SK-N-SH (cell line): ENCODE data around the gene FRYL. TPM values are rescaled to one million over a fixed set of nuclear protein-coding genes. Genes with fewer than 3 reads are reported as not detected.

Source experiments
- CTCF ChIA-PET: fragments of 300-600, 350-600 bp; formaldehyde crosslinking; extraction: SDS; loops from one replicate; lab custom pipeline; 2021; lab: Yijun Ruan, JAX
- POLR2A ChIA-PET: fragments of 350-600 bp; sonication (Branson Sonifier 250); formaldehyde crosslinking; extraction: SDS; loops from one replicate; lab custom pipeline; 2020; ENCODE audit warnings: antibody characterized with exemption, inconsistent platforms; lab: Yijun Ruan, JAX
- DNase-seq: peaks from one replicate; pipeline ENCODE4 v3.0.0; 2012
- H2AFZ ChIP-seq: fragments of 200-600 bp; sonication (generic); 2 replicates; pipeline ENCODE4 v1.8.1; 2016; ENCODE audit warnings: antibody characterized with exemption, mild to moderate bottlenecking, low read depth
- H3F3A ChIP-seq: fragments of 200-600 bp; sonication (generic); replicated peaks from 2 replicates; pipeline ENCODE3; 2016; ENCODE audit warnings: antibody characterized with exemption, mild to moderate bottlenecking; ENCODE audit not compliant: insufficient read depth
- H3K27ac ChIP-seq, 2 experiments: fragments of 200-500 bp in 1 of 2; fragments of 200-600 bp in 1 of 2; sonication (Bioruptor generic) in 1 of 2; sonication (generic), shearing (Covaris generic) in 1 of 2; 2 replicates each; pipeline versions ENCODE4 v1.5.1 to v1.6.1; 2014 to 2016; ENCODE audit warnings: low read depth in 2 of 2, inconsistent platforms in 1 of 2, low read length in 1 of 2, mild to moderate bottlenecking in 1 of 2, mixed read lengths in 1 of 2
- H3K27me3 ChIP-seq: fragments of 200-600 bp; sonication (generic), shearing (Covaris generic); 2 replicates; pipeline ENCODE4 v1.6.1; 2016; ENCODE audit warnings: mixed run types; ENCODE audit not compliant: insufficient read depth
- H3K36me3 ChIP-seq, 2 experiments: fragments of 200-500 bp in 1 of 2; fragments of 200-600 bp in 1 of 2; sonication (Bioruptor generic) in 1 of 2; sonication (generic) in 1 of 2; replicated peaks in 1 of 2; 2 replicates each; pipeline versions ENCODE3 to v1.5.1; 2014 to 2016; ENCODE audit warnings: low read length in 1 of 2, mild to moderate bottlenecking in 1 of 2; ENCODE audit not compliant: insufficient read depth in 2 of 2, control insufficient read depth in 1 of 2
- H3K4me1 ChIP-seq, 2 experiments: fragments of 200-500 bp in 1 of 2; fragments of 200-600 bp in 1 of 2; sonication (Bioruptor generic) in 1 of 2; sonication (generic), shearing (Covaris generic) in 1 of 2; 2 replicates each; pipeline versions ENCODE4 v1.5.1 to v1.6.1; 2014 to 2016; ENCODE audit warnings: low read depth in 1 of 2, low read length in 1 of 2, mixed run types in 1 of 2; ENCODE audit not compliant: insufficient read depth in 2 of 2, control insufficient read depth in 1 of 2
- H3K4me2 ChIP-seq: fragments of 200-600 bp; sonication (generic), shearing (Covaris generic); 2 replicates; pipeline ENCODE4 v1.6.1; 2017; ENCODE audit warnings: mixed run types
- H3K4me3 ChIP-seq, 2 experiments: fragments of 200-500 bp in 1 of 2; fragments of 200-600 bp in 1 of 2; sonication (Bioruptor generic) in 1 of 2; sonication (generic), shearing (Covaris generic) in 1 of 2; 2 replicates each; pipeline versions ENCODE4 v1.5.1 to v1.8.1; 2014 to 2016; ENCODE audit warnings: low read depth in 2 of 2, inconsistent platforms in 1 of 2, low read length in 1 of 2, mild to moderate bottlenecking in 1 of 2, mixed read lengths in 1 of 2, moderate library complexity in 1 of 2
- H3K79me2 ChIP-seq: fragments of 200-600 bp; sonication (generic); 2 replicates; pipeline ENCODE4 v1.8.1; 2017; ENCODE audit warnings: mild to moderate bottlenecking; ENCODE audit not compliant: insufficient read depth
- H3K9ac ChIP-seq: fragments of 200-600 bp; sonication (generic); 2 replicates; pipeline ENCODE4 v1.6.1; 2017; ENCODE audit warnings: mixed run types
- H3K9me2 ChIP-seq: fragments of 200-600 bp; sonication (generic); 2 replicates; pipeline ENCODE4 v1.6.1; 2017; ENCODE audit warnings: mixed run types
- H3K9me3 ChIP-seq: fragments of 200-600 bp; sonication (generic); 2 replicates; pipeline ENCODE4 v1.6.1; 2017; ENCODE audit warnings: mixed run types, mild to moderate bottlenecking, moderate library complexity
- H4K20me1 ChIP-seq: fragments of 200-600 bp; sonication (generic); 2 replicates; pipeline ENCODE4 v1.6.1; 2017; ENCODE audit warnings: mild to moderate bottlenecking, mixed run types; ENCODE audit not compliant: insufficient read depth
- ELF1 ChIP-seq: IDR thresholded peaks from 2 replicates; pipeline ENCODE4 v1.4.0; 2012
- EP300 ChIP-seq, 2 experiments: IDR thresholded peaks; 2 replicates each; pipeline versions ENCODE4 v1.4.0 to v1.6.1; 2012; ENCODE audit warnings: borderline replicate concordance in 1 of 2, low read depth in 1 of 2, low read length in 1 of 2
- FOSL2 ChIP-seq: IDR thresholded peaks from 2 replicates; pipeline ENCODE4 v1.4.0; 2012; ENCODE audit warnings: low read depth, mild to moderate bottlenecking, moderate library complexity, borderline replicate concordance
- FOXM1 ChIP-seq: IDR thresholded peaks from 2 replicates; pipeline ENCODE4 v1.4.0; 2012; ENCODE audit warnings: low read depth, mild to moderate bottlenecking
- JUND ChIP-seq: IDR thresholded peaks from 2 replicates; pipeline ENCODE4 v1.4.0; 2012
- MEF2A ChIP-seq: IDR thresholded peaks from 2 replicates; pipeline ENCODE4 v1.4.0; 2012; ENCODE audit warnings: low read depth, borderline replicate concordance
- NFIC ChIP-seq: IDR thresholded peaks from 2 replicates; pipeline ENCODE4 v1.4.0; 2012; ENCODE audit warnings: borderline replicate concordance
- NRF1 ChIP-seq: IDR thresholded peaks from 2 replicates; pipeline ENCODE4 v1.6.1; 2012; ENCODE audit warnings: low read depth, mild to moderate bottlenecking, low read length
- POLR2AphosphoS5 ChIP-seq: IDR thresholded peaks from 2 replicates; pipeline ENCODE4 v1.6.1; 2012; ENCODE audit warnings: low read depth, low read length
- RCOR1 ChIP-seq: fragments of 150-350 bp; IDR thresholded peaks from 2 replicates; pipeline ENCODE4 v1.6.1; 2017; ENCODE audit warnings: antibody characterized with exemption, low read length
- RFX5 ChIP-seq: IDR thresholded peaks from 2 replicates; pipeline ENCODE4 v1.6.1; 2012; ENCODE audit warnings: mild to moderate bottlenecking, improper control_type of control experiment, low read length
- RXRA ChIP-seq: IDR thresholded peaks from 2 replicates; pipeline ENCODE4 v1.4.0; 2012; ENCODE audit warnings: low read depth, mild to moderate bottlenecking, borderline replicate concordance
- SMC3 ChIP-seq: IDR thresholded peaks from 2 replicates; pipeline ENCODE4 v1.6.1; 2012; ENCODE audit warnings: low read depth, low read length, improper control_type of control experiment
- TAF1 ChIP-seq: IDR thresholded peaks from 2 replicates; pipeline ENCODE4 v1.6.1; 2012; ENCODE audit warnings: low read depth, mild to moderate bottlenecking, low read length, moderate library complexity, borderline replicate concordance
- TCF12 ChIP-seq: IDR thresholded peaks from 2 replicates; pipeline ENCODE4 v1.4.0; 2012
- USF2 ChIP-seq: fragments of 150-350 bp; IDR thresholded peaks from 2 replicates; pipeline ENCODE4 v1.6.1; 2017; ENCODE audit warnings: antibody characterized with exemption, low read length, low read depth, borderline replicate concordance
- WGBS: methylation state at CpG from one replicate; pipeline ENCODE4 v1.1.6; 2017; ENCODE audit warnings: low lambda C conversion rate; 5-methylcytosine and 5-hydroxymethylcytosine counted together
- polyA plus RNA-seq, 3 experiments: library from polyadenylated mRNA; depleted of rRNA; stranded (reverse); fragments of >200 nt; gene quantifications; 2 replicates each; pipeline ENCODE4 v1.2.3, GENCODE V29; 2012
- TF ChIP-seq, protein P1 (sequence below): IDR thresholded peaks from 2 replicates; pipeline ENCODE4; 2012
- TF ChIP-seq, protein P2 (sequence below): IDR thresholded peaks from 2 replicates; pipeline ENCODE4 v1.4.0; 2012; ENCODE audit warnings: low read depth
- TF ChIP-seq, protein P3 (sequence below): fragments of 150-350 bp; IDR thresholded peaks from 2 replicates; pipeline ENCODE4 v1.6.1; 2016; ENCODE audit warnings: mild to moderate bottlenecking, low read depth, low read length
- TF ChIP-seq, protein P4 (sequence below): IDR thresholded peaks from 2 replicates; pipeline ENCODE4 v1.4.0; 2012; ENCODE audit warnings: low read depth, borderline replicate concordance

The FRYL gene
- polyA plus RNA-seq, 1 of the 3 experiments (the other 2 are of a cell fraction), result 8.2 TPM

GRCh38 chr4:48640699-48641098, 139.4 kb downstream of the FRYL start:
- peaks cover 0 to 15% of the 10 kb centered on the region in 2 experiments; a peak in 2 of 4 replicates for H3K4me1 ChIP-seq
- no peak overlapping the region for H2AFZ ChIP-seq
- no peak overlapping the region for H3K27ac ChIP-seq
- POLR2A ChIA-PET, result no interaction called here
- H3K36me3 ChIP-seq, result no peaks in the 10 kb centered on the region
- peaks cover 7% of the 10 kb centered on the region; the same call in 1 of the 2 replicates for H4K20me1 ChIP-seq
- H3K4me3 ChIP-seq, result no peak overlapping the region
- H3K79me2 ChIP-seq, result peaks cover 45% of the 10 kb centered on the region
- no peaks in the 10 kb centered on the region for H3K27me3 ChIP-seq
- H3K9me3 ChIP-seq, result no peaks in the 10 kb centered on the region
- peaks cover 3% of the 10 kb centered on the region for H3F3A ChIP-seq
- DNase-seq, result no peak
- no peak overlapping the region for H3K9ac ChIP-seq
- TF ChIP-seq, protein P1, sequence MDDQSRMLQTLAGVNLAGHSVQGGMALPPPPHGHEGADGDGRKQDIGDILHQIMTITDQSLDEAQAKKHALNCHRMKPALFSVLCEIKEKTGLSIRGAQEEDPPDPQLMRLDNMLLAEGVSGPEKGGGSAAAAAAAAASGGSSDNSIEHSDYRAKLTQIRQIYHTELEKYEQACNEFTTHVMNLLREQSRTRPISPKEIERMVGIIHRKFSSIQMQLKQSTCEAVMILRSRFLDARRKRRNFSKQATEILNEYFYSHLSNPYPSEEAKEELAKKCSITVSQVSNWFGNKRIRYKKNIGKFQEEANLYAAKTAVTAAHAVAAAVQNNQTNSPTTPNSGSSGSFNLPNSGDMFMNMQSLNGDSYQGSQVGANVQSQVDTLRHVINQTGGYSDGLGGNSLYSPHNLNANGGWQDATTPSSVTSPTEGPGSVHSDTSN, result no peak
- TF ChIP-seq FOXM1, result no peak
- TF ChIP-seq SMC3, result no peak
- no peak for TF ChIP-seq EP300 (IDR thresholded peaks at IDR 0.05; ENCODE audit: borderline replicate concordance in 1 of 2, low read depth in 1 of 2, low read length in 1 of 2)
- TF ChIP-seq, protein P2, sequence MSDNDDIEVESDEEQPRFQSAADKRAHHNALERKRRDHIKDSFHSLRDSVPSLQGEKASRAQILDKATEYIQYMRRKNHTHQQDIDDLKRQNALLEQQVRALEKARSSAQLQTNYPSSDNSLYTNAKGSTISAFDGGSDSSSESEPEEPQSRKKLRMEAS, result no peak
- no peak for TF ChIP-seq NRF1
- CTCF ChIA-PET, result interaction anchor here (1.4 kb wide), 1 partner anchor 13 kb away, joined by 4 read pairs; no protein-coding TSS in a partner anchor
- no peak overlapping the region for H3K4me2 ChIP-seq
- 74% methylated on average over 2 of the region's 2 CpGs for WGBS
- H3K9me2 ChIP-seq, result no peaks in the 10 kb centered on the region

- Histone ChIP-seq H3K27me3 (no peaks in the 10 kb centered on the region), H2AFZ (no peak overlapping the region), H3K36me3 (no peaks in the 10 kb centered on the region), H4K20me1 (peaks cover 7% of the 10 kb centered on the region; the same call in 1 of the 2 replicates), H3K4me2 (no peak overlapping the region), H3K9ac (no peak overlapping the region), H3K4me1 (peaks cover 2 to 19% of the 10 kb centered on the region in 2 experiments; a peak in 3 of 4 replicates), H3K4me3 (no peak overlapping the region), H3K9me3 (no peaks in the 10 kb centered on the region), H3F3A (no peaks in the 10 kb centered on the region), H3K9me2 (no peaks in the 10 kb centered on the region), H3K27ac (no peak overlapping the region), H3K79me2 (peaks cover 45% of the 10 kb centered on the region)
- POLR2A ChIA-PET, result no interaction called here
- TF ChIP-seq USF2 (no peak), SMC3 (no peak), RCOR1 (no peak), POLR2AphosphoS5 (no peak), ELF1 (no peak), JUND (no peak), RXRA (no peak), TAF1 (no peak), RFX5 (no peak), MEF2A (no peak), FOSL2 (no peak), NFIC (no peak), TCF12 (no peak)
- TF ChIP-seq, protein P1, result no peak
- TF ChIP-seq, protein P3, sequence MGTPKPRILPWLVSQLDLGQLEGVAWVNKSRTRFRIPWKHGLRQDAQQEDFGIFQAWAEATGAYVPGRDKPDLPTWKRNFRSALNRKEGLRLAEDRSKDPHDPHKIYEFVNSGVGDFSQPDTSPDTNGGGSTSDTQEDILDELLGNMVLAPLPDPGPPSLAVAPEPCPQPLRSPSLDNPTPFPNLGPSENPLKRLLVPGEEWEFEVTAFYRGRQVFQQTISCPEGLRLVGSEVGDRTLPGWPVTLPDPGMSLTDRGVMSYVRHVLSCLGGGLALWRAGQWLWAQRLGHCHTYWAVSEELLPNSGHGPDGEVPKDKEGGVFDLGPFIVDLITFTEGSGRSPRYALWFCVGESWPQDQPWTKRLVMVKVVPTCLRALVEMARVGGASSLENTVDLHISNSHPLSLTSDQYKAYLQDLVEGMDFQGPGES, result no peak
- TF ChIP-seq, protein P2, result no peak
- TF ChIP-seq, protein P4, sequence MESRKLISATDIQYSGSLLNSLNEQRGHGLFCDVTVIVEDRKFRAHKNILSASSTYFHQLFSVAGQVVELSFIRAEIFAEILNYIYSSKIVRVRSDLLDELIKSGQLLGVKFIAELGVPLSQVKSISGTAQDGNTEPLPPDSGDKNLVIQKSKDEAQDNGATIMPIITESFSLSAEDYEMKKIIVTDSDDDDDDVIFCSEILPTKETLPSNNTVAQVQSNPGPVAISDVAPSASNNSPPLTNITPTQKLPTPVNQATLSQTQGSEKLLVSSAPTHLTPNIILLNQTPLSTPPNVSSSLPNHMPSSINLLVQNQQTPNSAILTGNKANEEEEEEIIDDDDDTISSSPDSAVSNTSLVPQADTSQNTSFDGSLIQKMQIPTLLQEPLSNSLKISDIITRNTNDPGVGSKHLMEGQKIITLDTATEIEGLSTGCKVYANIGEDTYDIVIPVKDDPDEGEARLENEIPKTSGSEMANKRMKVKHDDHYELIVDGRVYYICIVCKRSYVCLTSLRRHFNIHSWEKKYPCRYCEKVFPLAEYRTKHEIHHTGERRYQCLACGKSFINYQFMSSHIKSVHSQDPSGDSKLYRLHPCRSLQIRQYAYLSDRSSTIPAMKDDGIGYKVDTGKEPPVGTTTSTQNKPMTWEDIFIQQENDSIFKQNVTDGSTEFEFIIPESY, result no peak
- CTCF ChIA-PET, result interaction anchor here (1.4 kb wide), 1 partner anchor 13 kb away, joined by 4 read pairs; no protein-coding TSS in a partner anchor
- no peak for DNase-seq
Measured at GRCh38 chr4:48640225-48640624, 139.9 kb downstream of the FRYL start.
